Thoracic aorta (tissue), 2 donors: Measurements from ENCODE around the gene OR13C8. TPM values are rescaled to one million over a fixed set of nuclear protein-coding genes. Genes with fewer than 3 reads are reported as not detected.

Source experiments
- ATAC-seq: fragments of 150-250 bp; one replicate; pipeline ENCODE4 v1.8.0; 2017; ENCODE audit warnings: low read depth; ENCODE audit not compliant: insufficient number of reproducible peaks, low FRiP score
- DNase-seq: peaks from one replicate; pipeline ENCODE4 v3.0.0-alpha.2; 2020; ENCODE audit warnings: low spot score
- H3K27ac ChIP-seq, 2 donors: fragments of 200-600 bp; sonication (generic); 1 replicate in 1 of 2; 2 replicates in 1 of 2; pipeline ENCODE4 v1.5.1; 2016; ENCODE audit warnings: mild to moderate bottlenecking in 2 of 2, moderate library complexity in 2 of 2
- H3K27me3 ChIP-seq: fragments of 200-600 bp; sonication (generic); replicated peaks from 2 replicates; pipeline ENCODE4 v1.6.0; 2016; ENCODE audit warnings: mild to moderate bottlenecking; ENCODE audit not compliant: insufficient read depth
- H3K36me3 ChIP-seq: fragments of 200-600 bp; sonication (generic); one replicate; pipeline ENCODE4 v1.5.1; 2016
- H3K4me1 ChIP-seq, 2 donors: fragments of 200-600 bp; sonication (generic); 1 replicate in 1 of 2; 2 replicates in 1 of 2; pipeline versions ENCODE4 v1.5.1 to v1.6.0; 2016; ENCODE audit warnings: low read depth in 2 of 2, mild to moderate bottlenecking in 1 of 2; ENCODE audit not compliant: control insufficient read depth in 1 of 2
- H3K4me3 ChIP-seq: fragments of 200-600 bp; sonication (generic); 2 replicates; pipeline ENCODE4 v1.5.1; 2016; ENCODE audit warnings: mild to moderate bottlenecking
- H3K9me3 ChIP-seq: fragments of 200-600 bp; sonication (generic); 2 replicates; pipeline ENCODE4 v1.5.1; 2016
- total RNA-seq, 2 donors: library from RNA; depleted of rRNA; stranded (reverse); fragments of >200 nt; gene quantifications; one replicate each; pipeline versions ENCODE4 v1.1.0 to v1.2.3, GENCODE V29; 2016
- TF ChIP-seq, protein P1 (sequence below): fragments of 200-600 bp; sonication (generic); IDR thresholded peaks from one replicate; pipeline ENCODE4 v1.5.1; 2019; ENCODE audit warnings: antibody characterized with exemption

OR13C8 gene
- total RNA-seq, 2 donors from 2014 or later = not detected

GRCh38 chr9:104544644-104545043 lies 24.3 kb upstream of the OR13C8 start:
- Histone ChIP-seq H3K9me3 (no peaks in the 10 kb centered on the region), H3K4me3 (no peak overlapping the region), H3K27me3 (no peaks in the 10 kb centered on the region), H3K36me3 (no peaks in the 10 kb centered on the region), H3K27ac (no peak overlapping the region), H3K4me1 (no peaks in the 10 kb centered on the region)
- DNase-seq (no peak), ATAC-seq (no peak)
- TF ChIP-seq, protein P1, sequence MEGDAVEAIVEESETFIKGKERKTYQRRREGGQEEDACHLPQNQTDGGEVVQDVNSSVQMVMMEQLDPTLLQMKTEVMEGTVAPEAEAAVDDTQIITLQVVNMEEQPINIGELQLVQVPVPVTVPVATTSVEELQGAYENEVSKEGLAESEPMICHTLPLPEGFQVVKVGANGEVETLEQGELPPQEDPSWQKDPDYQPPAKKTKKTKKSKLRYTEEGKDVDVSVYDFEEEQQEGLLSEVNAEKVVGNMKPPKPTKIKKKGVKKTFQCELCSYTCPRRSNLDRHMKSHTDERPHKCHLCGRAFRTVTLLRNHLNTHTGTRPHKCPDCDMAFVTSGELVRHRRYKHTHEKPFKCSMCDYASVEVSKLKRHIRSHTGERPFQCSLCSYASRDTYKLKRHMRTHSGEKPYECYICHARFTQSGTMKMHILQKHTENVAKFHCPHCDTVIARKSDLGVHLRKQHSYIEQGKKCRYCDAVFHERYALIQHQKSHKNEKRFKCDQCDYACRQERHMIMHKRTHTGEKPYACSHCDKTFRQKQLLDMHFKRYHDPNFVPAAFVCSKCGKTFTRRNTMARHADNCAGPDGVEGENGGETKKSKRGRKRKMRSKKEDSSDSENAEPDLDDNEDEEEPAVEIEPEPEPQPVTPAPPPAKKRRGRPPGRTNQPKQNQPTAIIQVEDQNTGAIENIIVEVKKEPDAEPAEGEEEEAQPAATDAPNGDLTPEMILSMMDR = no peak

- H3K4me3 ChIP-seq = no peak overlapping the region
- no peaks in the 10 kb centered on the region for H3K27me3 ChIP-seq
- H3K36me3 ChIP-seq = no peaks in the 10 kb centered on the region
- H3K9me3 ChIP-seq = no peaks in the 10 kb centered on the region
- TF ChIP-seq, protein P1 = no peak
- no peaks in the 10 kb centered on the region for H3K4me1 ChIP-seq
- no peak for ATAC-seq
- H3K27ac ChIP-seq = no peak overlapping the region
- no peak for DNase-seq
Measured at GRCh38 chr9:104553261-104553660, 15.7 kb upstream of the OR13C8 start.

DNA sequence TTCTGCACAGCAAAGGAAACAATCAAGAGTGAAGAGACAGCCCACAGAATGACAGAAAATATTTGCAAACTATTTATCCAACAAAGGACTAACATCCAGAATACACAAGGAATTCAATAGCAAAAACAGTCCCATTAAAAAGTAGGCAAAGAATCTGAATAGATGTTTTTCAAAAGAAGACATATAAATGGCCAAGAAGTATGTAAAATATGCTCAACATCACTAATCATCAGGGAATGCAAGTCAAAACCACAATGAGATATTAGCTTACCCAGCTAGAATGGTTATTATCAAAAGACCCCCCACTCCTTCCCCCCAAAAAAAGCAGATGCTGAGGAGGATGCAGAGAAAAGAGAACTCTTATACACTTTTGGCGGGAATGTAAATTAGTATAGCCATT lies 13.4 kb upstream of the OR13C8 start:
- Histone ChIP-seq H3K4me3 (no peak overlapping the region), H3K9me3 (no peaks in the 10 kb centered on the region), H3K4me1 (no peaks in the 10 kb centered on the region), H3K27ac (no peak overlapping the region), H3K36me3 (no peaks in the 10 kb centered on the region), H3K27me3 (no peaks in the 10 kb centered on the region)
- no peak for DNase-seq
- TF ChIP-seq, protein P1 = no peak
- no peak for ATAC-seq

- DNase-seq (no peak), ATAC-seq (peak; percentile 58)
- Histone ChIP-seq H3K27ac (no peak overlapping the region), H3K27me3 (no peaks in the 10 kb centered on the region), H3K4me1 (no peaks in the 10 kb centered on the region), H3K9me3 (no peaks in the 10 kb centered on the region), H3K4me3 (no peak overlapping the region), H3K36me3 (no peaks in the 10 kb centered on the region)
- TF ChIP-seq, protein P1 = no peak
Measured at GRCh38 chr9:104556830-104557634, 11.9 kb upstream of the OR13C8 start.

- DNase-seq = no peak
- no peak for ATAC-seq
- no peak overlapping the region for H3K27ac ChIP-seq
- H3K4me3 ChIP-seq = no peak overlapping the region
- no peaks in the 10 kb centered on the region for H3K36me3 ChIP-seq
- TF ChIP-seq, protein P1 = no peak
- H3K4me1 ChIP-seq = no peaks in the 10 kb centered on the region
- H3K9me3 ChIP-seq = no peaks in the 10 kb centered on the region
- no peaks in the 10 kb centered on the region for H3K27me3 ChIP-seq
Measured at GRCh38 chr9:104564358-104564757, 4.6 kb upstream of the OR13C8 start.
